Peyer's patch (tissue), 4 donors: ENCODE results near the gene HCST. TPM values are rescaled to one million over a fixed set of nuclear protein-coding genes. Genes with fewer than 3 reads are reported as not detected.
"Not testable (repeated sequence)": the region's sequence is repeated elsewhere in the genome, so short reads cannot be mapped to it uniquely, and the experiment has no call there.

Source experiments
- DNase-seq, 3 donors: peaks; one replicate each; pipeline ENCODE4 v3.0.0-alpha.2; 2017 to 2019
- H3K27ac ChIP-seq, 4 donors: fragments of 200-600 bp; sonication (generic); one replicate each; pipeline ENCODE4 v1.5.1; 2016 to 2019
- H3K27me3 ChIP-seq, 2 donors: fragments of 200-600 bp; sonication (generic); one replicate each; pipeline ENCODE4 v1.5.1; 2019
- H3K36me3 ChIP-seq, 3 donors: fragments of 200-600 bp; sonication (generic); one replicate each; pipeline ENCODE4 v1.5.1; 2016 to 2019
- H3K4me1 ChIP-seq, 4 donors: fragments of 200-600 bp; sonication (generic); one replicate each; pipeline ENCODE4 v1.5.1; 2016 to 2019
- H3K4me3 ChIP-seq, 4 donors: fragments of 200-600 bp; sonication (generic); 1 replicate in 3 of 4; 2 replicates in 1 of 4; pipeline ENCODE4 v1.5.1; 2016 to 2019; ENCODE audit warnings: mild to moderate bottlenecking in 1 of 4
- H3K9me3 ChIP-seq, 4 donors: fragments of 200-600 bp; sonication (generic); one replicate each; pipeline ENCODE4 v1.5.1; 2016 to 2019; ENCODE audit warnings: mild to moderate bottlenecking in 1 of 4
- CTCF ChIP-seq, 6 experiments: fragments of 450-650 bp in 4 of 6; fragments of 200-600 bp in 2 of 6; sonication (generic) in 1 of 6; IDR thresholded peaks; one replicate each; pipeline ENCODE4 v1.5.1; 2017 to 2019; ENCODE audit warnings: antibody characterized with exemption in 6 of 6, mild to moderate bottlenecking in 3 of 6, moderate library complexity in 1 of 6
- POLR2A ChIP-seq, 2 donors: fragments of 450-650 bp; IDR thresholded peaks; one replicate each; pipeline ENCODE4 v1.5.1; 2017; ENCODE audit warnings: antibody characterized with exemption in 2 of 2, mild to moderate bottlenecking in 2 of 2, moderate library complexity in 2 of 2
- total RNA-seq, 4 donors: library from RNA; depleted of rRNA; stranded (reverse); fragments of >200 nt; gene quantifications; one replicate each; pipeline ENCODE4 v1.1.0, GENCODE V29; 2016

Gene HCST
- total RNA-seq, 4 donors from 2014 or later = 9.7 TPM; not detected in 3

- Histone ChIP-seq H3K36me3 (no peaks in the 10 kb centered on the region), H3K27ac (peak overlapping the region in 2 of 4 donors; percentile 4 to 96), H3K4me3 (no peak overlapping the region), H3K4me1 (peaks cover 0 to 44% (median 10%) of the 10 kb centered on the region in 4 donors), H3K27me3 (no peaks in the 10 kb centered on the region), H3K9me3 (no peaks in the 10 kb centered on the region)
- TF ChIP-seq POLR2A (IDR thresholded peaks at IDR 0.05) = no peak
- no peak for TF ChIP-seq CTCF (IDR thresholded peaks at IDR 0.05)
- no peak for DNase-seq
These were observed 2.9 kb downstream of the HCST start for GRCh38 chr19:35905178-35905727.

GRCh38 chr19:35907377-35907745 is 5.0 kb downstream of the HCST start:
- Histone ChIP-seq H3K27me3 (no peaks in the 10 kb centered on the region), H3K27ac (peak overlapping the region; percentile 46 to 75 (median 60)), H3K9me3 (no peaks in the 10 kb centered on the region), H3K36me3 (no peaks in the 10 kb centered on the region), H3K4me3 (peak overlapping the region in 2 of 4 donors; percentile 11 to 39), H3K4me1 (peaks cover 0 to 29% (median 8%) of the 10 kb centered on the region in 4 donors)
- no peak for TF ChIP-seq CTCF (IDR thresholded peaks at IDR 0.05)
- no peak for TF ChIP-seq POLR2A (IDR thresholded peaks at IDR 0.05)
- no peak for DNase-seq

- peak within 1 kb of the TSS in 2 of 4 donors; percentile 34 to 39 for H3K4me3 ChIP-seq
- H3K27ac ChIP-seq = peak within 1 kb of the TSS; percentile 46 to 75 (median 60)
- H3K4me1 ChIP-seq = peaks cover 0 to 23% (median 5%) of the 10 kb centered on the region in 4 donors
- TF ChIP-seq POLR2A (IDR thresholded peaks at IDR 0.05) (no peak), CTCF (IDR thresholded peaks at IDR 0.05) (no peak)
- DNase-seq = no peak
- no peaks in the 10 kb centered on the region for H3K36me3 ChIP-seq
- no peaks in the 10 kb centered on the region for H3K9me3 ChIP-seq
- H3K27me3 ChIP-seq = no peaks in the 10 kb centered on the region
These were observed 5.7 kb downstream of the HCST start, which contains the start of gene TYROBP for GRCh38 chr19:35908010-35908441. TSS of gene TYROBP (minus strand) at chr19:35908295. CDS start at chr19:35908228, 67 bp downstream.

GRCh38 chr19:35908973-35909683 is 6.8 kb downstream of the HCST start:
- Histone ChIP-seq H3K36me3 (no peaks in the 10 kb centered on the region), H3K27ac (peak overlapping the region; percentile 46 to 75 (median 60)), H3K4me1 (peaks cover 0 to 13% (median 4%) of the 10 kb centered on the region in 4 donors), H3K27me3 (no peaks in the 10 kb centered on the region), H3K9me3 (no peaks in the 10 kb centered on the region), H3K4me3 (no peak overlapping the region)
- DNase-seq = peak in 2 of 3 donors; percentile 88 to 91
- TF ChIP-seq CTCF (IDR thresholded peaks at IDR 0.05) (no peak), POLR2A (IDR thresholded peaks at IDR 0.05) (no peak)

GRCh38 chr19:35909684-35910035 is 7.3 kb downstream of the HCST start:
- Histone ChIP-seq H3K27ac (peak overlapping the region; percentile 53 to 75 (median 67)), H3K4me1 (peaks cover 0 to 13% (median 4%) of the 10 kb centered on the region in 4 donors), H3K9me3 (no peaks in the 10 kb centered on the region), H3K27me3 (no peaks in the 10 kb centered on the region), H3K4me3 (no peak overlapping the region), H3K36me3 (no peaks in the 10 kb centered on the region)
- DNase-seq = no peak
- TF ChIP-seq CTCF (IDR thresholded peaks at IDR 0.05) (no peak), POLR2A (IDR thresholded peaks at IDR 0.05) (no peak)

GRCh38 chr19:35910355-35910754 is 8.0 kb downstream of the HCST start:
- not testable (repeated sequence) for H3K27me3 ChIP-seq, DNase-seq, H3K9me3 ChIP-seq, H3K4me3 ChIP-seq, H3K36me3 ChIP-seq
- Histone ChIP-seq H3K27ac (peak overlapping the region in 1 of 4 donors; percentile 75), H3K4me1 (peaks cover 0 to 13% (median 4%) of the 10 kb centered on the region in 4 donors)
